ENCODE measurements around the gene SMG9. TPM values are rescaled to one million over a fixed set of nuclear protein-coding genes. Genes with fewer than 3 reads are reported as not detected.

Gene SMG9
- total and polyA plus RNA-seq, 2 of the 13 experiments (the other 11 are each of a cell fraction or from before 2014, with no cell fraction given) = 16.1 to 18.7 TPM

DNA sequence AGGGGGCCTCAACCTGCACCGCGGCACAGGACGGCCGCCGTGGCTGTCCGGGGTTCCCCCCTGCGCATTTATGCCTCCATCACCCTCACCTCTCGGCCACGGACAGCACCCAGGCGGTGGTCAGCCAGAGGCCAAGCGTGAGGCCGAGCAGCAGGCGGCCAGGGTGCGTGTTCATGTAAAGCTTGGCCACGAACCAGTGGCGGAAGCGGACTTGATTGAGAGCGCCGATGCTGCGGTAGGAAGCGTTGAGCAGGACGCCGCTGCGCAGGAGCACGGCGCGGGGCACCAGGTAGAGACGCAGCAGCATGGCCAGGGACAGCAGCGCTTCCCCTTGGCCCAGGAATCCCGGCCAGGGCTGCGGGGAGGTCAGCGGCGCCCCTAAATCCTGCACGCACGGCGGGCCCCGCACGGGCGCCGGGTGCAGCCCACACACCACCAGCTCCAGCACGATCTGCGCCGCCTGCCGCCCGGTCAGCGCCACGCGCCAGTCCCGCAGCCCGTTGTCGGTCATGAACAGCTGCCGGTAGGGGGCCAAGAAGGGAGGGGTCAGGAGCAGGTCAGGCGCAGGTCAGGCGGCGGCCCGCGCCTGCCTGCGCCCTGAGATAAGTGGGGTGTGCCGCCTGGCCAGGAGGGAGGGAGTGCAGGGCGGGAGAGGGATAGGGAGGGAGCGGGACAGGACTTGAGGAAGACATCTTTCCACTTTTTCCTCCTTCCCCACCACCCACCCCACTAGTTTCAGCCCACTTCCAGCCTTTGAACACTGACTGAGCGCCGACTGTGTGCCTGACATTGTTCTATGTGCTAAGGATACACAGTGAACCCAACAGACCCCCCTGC, 19.6 kb upstream of the SMG9 start (continued):
- TF ChIP-seq, protein P1, sequence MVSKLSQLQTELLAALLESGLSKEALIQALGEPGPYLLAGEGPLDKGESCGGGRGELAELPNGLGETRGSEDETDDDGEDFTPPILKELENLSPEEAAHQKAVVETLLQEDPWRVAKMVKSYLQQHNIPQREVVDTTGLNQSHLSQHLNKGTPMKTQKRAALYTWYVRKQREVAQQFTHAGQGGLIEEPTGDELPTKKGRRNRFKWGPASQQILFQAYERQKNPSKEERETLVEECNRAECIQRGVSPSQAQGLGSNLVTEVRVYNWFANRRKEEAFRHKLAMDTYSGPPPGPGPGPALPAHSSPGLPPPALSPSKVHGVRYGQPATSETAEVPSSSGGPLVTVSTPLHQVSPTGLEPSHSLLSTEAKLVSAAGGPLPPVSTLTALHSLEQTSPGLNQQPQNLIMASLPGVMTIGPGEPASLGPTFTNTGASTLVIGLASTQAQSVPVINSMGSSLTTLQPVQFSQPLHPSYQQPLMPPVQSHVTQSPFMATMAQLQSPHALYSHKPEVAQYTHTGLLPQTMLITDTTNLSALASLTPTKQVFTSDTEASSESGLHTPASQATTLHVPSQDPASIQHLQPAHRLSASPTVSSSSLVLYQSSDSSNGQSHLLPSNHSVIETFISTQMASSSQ (IDR thresholded peaks at IDR 0.05; ENCODE audit: low read depth) = no peak
- TF ChIP-seq, protein P1 (CRISPR knock-in tag; IDR thresholded peaks at IDR 0.05; ENCODE audit: borderline replicate concordance) = 0 out of 2 replicates have a peak, but pooled peaks have one; percentile 27
- TF ChIP-seq ZBTB7B (CRISPR knock-in tag; IDR thresholded peaks at IDR 0.05) = peak; percentile 62
- TF ChIP-seq ZBTB38 (CRISPR knock-in tag; IDR thresholded peaks at IDR 0.05) = peak; percentile 38; the same call in 1 of the 2 replicates
- peak; percentile 87 for TF ChIP-seq XRCC5 (optimal IDR thresholded peaks at IDR 0.05; ENCODE audit: low read length)
- TF ChIP-seq, protein P2, sequence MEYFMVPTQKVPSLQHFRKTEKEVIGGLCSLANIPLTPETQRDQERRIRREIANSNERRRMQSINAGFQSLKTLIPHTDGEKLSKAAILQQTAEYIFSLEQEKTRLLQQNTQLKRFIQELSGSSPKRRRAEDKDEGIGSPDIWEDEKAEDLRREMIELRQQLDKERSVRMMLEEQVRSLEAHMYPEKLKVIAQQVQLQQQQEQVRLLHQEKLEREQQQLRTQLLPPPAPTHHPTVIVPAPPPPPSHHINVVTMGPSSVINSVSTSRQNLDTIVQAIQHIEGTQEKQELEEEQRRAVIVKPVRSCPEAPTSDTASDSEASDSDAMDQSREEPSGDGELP (IDR thresholded peaks at IDR 0.05; ENCODE audit: borderline replicate concordance, low read depth) = peak; percentile 65; the same call in 1 of the 2 replicates
- peak; percentile 99 for TF ChIP-seq HNRNPK (IDR thresholded peaks at IDR 0.05; ENCODE audit: low read depth, low read length, poor library complexity, severe bottlenecking)
- TF ChIP-seq HNRNPLL (IDR thresholded peaks at IDR 0.05; ENCODE audit: low read depth, low read length, poor library complexity, severe bottlenecking) = no peak
- peak; percentile 28; the same call in 1 of the 2 replicates for TF ChIP-seq ZFX (CRISPR knock-in tag; IDR thresholded peaks at IDR 0.05; ENCODE audit: low read depth)
- TF ChIP-seq SP5 (CRISPR knock-in tag; IDR thresholded peaks at IDR 0.05; ENCODE audit: borderline replicate concordance, low read depth) = no peak
- TF ChIP-seq, protein P3, sequence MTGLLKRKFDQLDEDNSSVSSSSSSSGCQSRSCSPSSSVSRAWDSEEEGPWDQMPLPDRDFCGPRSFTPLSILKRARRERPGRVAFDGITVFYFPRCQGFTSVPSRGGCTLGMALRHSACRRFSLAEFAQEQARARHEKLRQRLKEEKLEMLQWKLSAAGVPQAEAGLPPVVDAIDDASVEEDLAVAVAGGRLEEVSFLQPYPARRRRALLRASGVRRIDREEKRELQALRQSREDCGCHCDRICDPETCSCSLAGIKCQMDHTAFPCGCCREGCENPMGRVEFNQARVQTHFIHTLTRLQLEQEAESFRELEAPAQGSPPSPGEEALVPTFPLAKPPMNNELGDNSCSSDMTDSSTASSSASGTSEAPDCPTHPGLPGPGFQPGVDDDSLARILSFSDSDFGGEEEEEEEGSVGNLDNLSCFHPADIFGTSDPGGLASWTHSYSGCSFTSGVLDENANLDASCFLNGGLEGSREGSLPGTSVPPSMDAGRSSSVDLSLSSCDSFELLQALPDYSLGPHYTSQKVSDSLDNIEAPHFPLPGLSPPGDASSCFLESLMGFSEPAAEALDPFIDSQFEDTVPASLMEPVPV (CRISPR knock-in tag; IDR thresholded peaks at IDR 0.05) = peak; percentile 63; the same call in 1 of the 2 replicates
- peak; percentile 72 for TF ChIP-seq ZNF264 (CRISPR knock-in tag; IDR thresholded peaks at IDR 0.05)
- TF ChIP-seq KDM5B (CRISPR knock-in tag; IDR thresholded peaks at IDR 0.05; ENCODE audit: borderline replicate concordance) = peak; percentile 37; the same call in 1 of the 2 replicates
- peak; percentile 68; the same call in 1 of the 2 replicates for TF ChIP-seq NRL (CRISPR knock-in tag; IDR thresholded peaks at IDR 0.05; ENCODE audit: borderline replicate concordance)
- 0 out of 2 replicates have a peak, but pooled peaks have one; percentile 23 for TF ChIP-seq IRF2 (CRISPR knock-in tag; IDR thresholded peaks at IDR 0.05)
- peak; percentile 68; the same call in 1 of the 2 replicates for TF ChIP-seq ZNF788 (CRISPR knock-in tag; IDR thresholded peaks at IDR 0.05; ENCODE audit: borderline replicate concordance)
- TF ChIP-seq, protein P4, sequence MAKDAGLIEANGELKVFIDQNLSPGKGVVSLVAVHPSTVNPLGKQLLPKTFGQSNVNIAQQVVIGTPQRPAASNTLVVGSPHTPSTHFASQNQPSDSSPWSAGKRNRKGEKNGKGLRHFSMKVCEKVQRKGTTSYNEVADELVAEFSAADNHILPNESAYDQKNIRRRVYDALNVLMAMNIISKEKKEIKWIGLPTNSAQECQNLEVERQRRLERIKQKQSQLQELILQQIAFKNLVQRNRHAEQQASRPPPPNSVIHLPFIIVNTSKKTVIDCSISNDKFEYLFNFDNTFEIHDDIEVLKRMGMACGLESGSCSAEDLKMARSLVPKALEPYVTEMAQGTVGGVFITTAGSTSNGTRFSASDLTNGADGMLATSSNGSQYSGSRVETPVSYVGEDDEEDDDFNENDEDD (CRISPR knock-in tag; IDR thresholded peaks at IDR 0.05; ENCODE audit: borderline replicate concordance) = 0 out of 2 replicates have a peak, but pooled peaks have one; percentile 40
- peak; percentile 43; the same call in 1 of the 2 replicates for TF ChIP-seq REPIN1 (CRISPR knock-in tag; IDR thresholded peaks at IDR 0.05; ENCODE audit: borderline replicate concordance, low read depth)
- peak; percentile 54 for TF ChIP-seq NR2F6 (IDR thresholded peaks at IDR 0.05)
- TF ChIP-seq NR2F6 (CRISPR knock-in tag; IDR thresholded peaks at IDR 0.05) = peak; percentile 81
- TF ChIP-seq RXRB (CRISPR knock-in tag; IDR thresholded peaks at IDR 0.05; ENCODE audit: borderline replicate concordance) = peak; percentile 83

Data from HepG2 (cell line).